Measurements from ENCODE around the gene TPBGL.

TPBGL gene

GRCh38 chr11:75239531-75240290, 863 bp upstream of the TPBGL start:
- no peak overlapping the region for H3K4me3 ChIP-seq (ENCODE audit: low read depth, low read length)
- DNase-seq (ENCODE audit: low read depth): no peak
- no peak for TF ChIP-seq CTCF (IDR thresholded peaks at IDR 0.05; ENCODE audit: control insufficient read depth, extremely low read depth, insufficient read depth)

- H3K4me3 ChIP-seq (ENCODE audit: low read depth, low read length): peak overlapping the region; percentile 44
- peak; percentile 100 for TF ChIP-seq CTCF (IDR thresholded peaks at IDR 0.05; ENCODE audit: control insufficient read depth, extremely low read depth, insufficient read depth)
- DNase-seq (ENCODE audit: low read depth): peak; percentile 33
Observed at GRCh38 chr11:75241036-75241905, 697 bp downstream of the TPBGL start.

- peak overlapping the region; percentile 44 for H3K4me3 ChIP-seq (ENCODE audit: low read depth, low read length)
- no peak for TF ChIP-seq CTCF (IDR thresholded peaks at IDR 0.05; ENCODE audit: control insufficient read depth, extremely low read depth, insufficient read depth)
- DNase-seq (ENCODE audit: low read depth): no peak
Observed at GRCh38 chr11:75241906-75242644, 1.5 kb downstream of the TPBGL start.

- no peak for DNase-seq (ENCODE audit: low read depth)
- H3K4me3 ChIP-seq (ENCODE audit: low read depth, low read length): no peak overlapping the region
- no peak for TF ChIP-seq CTCF (IDR thresholded peaks at IDR 0.05; ENCODE audit: control insufficient read depth, extremely low read depth, insufficient read depth)
Observed at GRCh38 chr11:75242722-75243600, 2.4 kb downstream of the TPBGL start.

GRCh38 chr11:75244052-75244814, 3.7 kb downstream of the TPBGL start:
- no peak for TF ChIP-seq CTCF (IDR thresholded peaks at IDR 0.05; ENCODE audit: control insufficient read depth, extremely low read depth, insufficient read depth)

More at GRCh38 chr11:75244052-75244814, 3.7 kb downstream of the TPBGL start:
- DNase-seq (ENCODE audit: low read depth): no peak
- H3K4me3 ChIP-seq (ENCODE audit: low read depth, low read length): no peak overlapping the region

All from LNCaP clone FGC (cell line).